Chondrocyte (in vitro differentiated cells): ENCODE results near the gene ZNF804B. TPM values are rescaled to one million over a fixed set of nuclear protein-coding genes. Genes with fewer than 3 reads are reported as not detected.

ENCODE experiments used
- DNase-seq: peaks from one replicate; pipeline ENCODE4 v3.0.0; 2021; ENCODE audit warnings: mixed read lengths, low spot score
- H3K27ac Mint-ChIP-seq: one replicate; pipeline ENCODE4 v1.8.0; 2021; ENCODE audit warnings: mild to moderate bottlenecking, moderate library complexity, mixed read lengths; ENCODE audit not compliant: unreplicated experiment
- H3K27me3 Mint-ChIP-seq: 2 replicates; pipeline ENCODE4 v1.8.0; 2021; ENCODE audit warnings: low read depth, mixed read lengths
- H3K36me3 Mint-ChIP-seq: 2 replicates; pipeline ENCODE4 v1.8.0; 2021; ENCODE audit warnings: low read depth, mixed read lengths
- H3K4me1 Mint-ChIP-seq: 2 replicates; pipeline ENCODE4 v1.8.0; 2021; ENCODE audit warnings: low read depth, mild to moderate bottlenecking, mixed read lengths
- H3K4me3 Mint-ChIP-seq: one replicate; pipeline ENCODE4 v1.8.0; 2021; ENCODE audit warnings: mild to moderate bottlenecking, moderate library complexity, mixed read lengths; ENCODE audit not compliant: unreplicated experiment
- H3K9me3 Mint-ChIP-seq: 2 replicates; pipeline ENCODE4 v1.8.0; 2021; ENCODE audit warnings: low read depth, mixed read lengths
- CTCF ChIP-seq: fragments of 200-600 bp; sonication (generic); IDR thresholded peaks from 2 replicates; pipeline ENCODE4 v1.5.0; 2021; ENCODE audit warnings: antibody characterized with exemption, mild to moderate bottlenecking, moderate library complexity
- total RNA-seq: library from RNA; stranded (reverse); gene quantifications from 3 replicates; pipeline ENCODE4 v1.2.1, GENCODE V29; 2021

The ZNF804B gene
- total RNA-seq, 1 donor from 2014 or later, result not detected

- Mint-ChIP-seq H3K27ac (no peak overlapping the region), H3K4me1 (no peaks in the 10 kb centered on the region), H3K36me3 (no peaks in the 10 kb centered on the region), H3K9me3 (no peaks in the 10 kb centered on the region), H3K4me3 (no peak overlapping the region), H3K27me3 (peaks cover 8% of the 10 kb centered on the region)
- TF ChIP-seq CTCF, result no peak
- DNase-seq, result no peak
Measured at GRCh38 chr7:88969167-88969566, 209.7 kb downstream of the ZNF804B start.

GRCh38 chr7:88985295-88985694 is 225.8 kb downstream of the ZNF804B start:
- H3K27ac Mint-ChIP-seq, result no peak overlapping the region
- H3K9me3 Mint-ChIP-seq, result no peaks in the 10 kb centered on the region
- no peaks in the 10 kb centered on the region for H3K36me3 Mint-ChIP-seq
- peaks cover 3% of the 10 kb centered on the region for H3K27me3 Mint-ChIP-seq
- no peak for DNase-seq
- no peak for TF ChIP-seq CTCF
- H3K4me3 Mint-ChIP-seq, result no peak overlapping the region
- no peaks in the 10 kb centered on the region for H3K4me1 Mint-ChIP-seq

- Mint-ChIP-seq H3K9me3 (no peaks in the 10 kb centered on the region), H3K4me1 (peaks cover 15% of the 10 kb centered on the region), H3K4me3 (no peak overlapping the region), H3K36me3 (no peaks in the 10 kb centered on the region), H3K27ac (no peak overlapping the region), H3K27me3 (peaks cover 7% of the 10 kb centered on the region)
- DNase-seq, result no peak
- no peak for TF ChIP-seq CTCF
Measured at GRCh38 chr7:89001306-89001705, 241.8 kb downstream of the ZNF804B start.

GRCh38 chr7:89002981-89003956 is 243.8 kb downstream of the ZNF804B start:
- Mint-ChIP-seq H3K27me3 (peaks cover 3% of the 10 kb centered on the region), H3K36me3 (no peaks in the 10 kb centered on the region), H3K4me3 (no peak overlapping the region), H3K9me3 (no peaks in the 10 kb centered on the region), H3K4me1 (peaks cover 18% of the 10 kb centered on the region), H3K27ac (no peak overlapping the region)
- no peak for TF ChIP-seq CTCF
- no peak for DNase-seq

GRCh38 chr7:89012016-89012415 is 252.5 kb downstream of the ZNF804B start:
- Mint-ChIP-seq H3K27ac (no peak overlapping the region), H3K36me3 (no peaks in the 10 kb centered on the region), H3K4me1 (peaks cover 3% of the 10 kb centered on the region), H3K9me3 (peaks cover 14% of the 10 kb centered on the region), H3K4me3 (no peak overlapping the region), H3K27me3 (no peaks in the 10 kb centered on the region)
- no peak for DNase-seq
- TF ChIP-seq CTCF, result no peak
